HL-60/S4 treated with retinoic acid at 250 ng/mL for 4 days and 3 days (cell line): ENCODE results near the gene SDR9C7.
"Not testable (repeated sequence)": the region's sequence is repeated elsewhere in the genome, so short reads cannot be mapped to it uniquely, and the experiment has no call there.

Source experiments
- in situ Hi-C: fragments of 300-500 bp; cut with MboI; formaldehyde crosslinking; loops from 2 replicates; pipeline ENCODE4 v1.7.0; 2022; ENCODE audit warnings: low sequenced_read_pairs

The SDR9C7 gene

GRCh38 chr12:56954057-56954957 is 20.1 kb upstream of the SDR9C7 start:
- in situ Hi-C loops: no loop called here

- in situ Hi-C loops: no loop called here
Measured at GRCh38 chr12:56953314-56953713, 19.1 kb upstream of the SDR9C7 start.

- in situ Hi-C loops: no loop called here
Measured at GRCh38 chr12:56951582-56952339, 17.6 kb upstream of the SDR9C7 start.

- in situ Hi-C loops: no loop called here
Measured at GRCh38 chr12:56948881-56949280, 14.7 kb upstream of the SDR9C7 start.

GRCh38 chr12:56948457-56948777 is 14.2 kb upstream of the SDR9C7 start:
- in situ Hi-C loops: no loop called here

GRCh38 chr12:56947633-56948456 is 13.6 kb upstream of the SDR9C7 start:
- in situ Hi-C loops: no loop called here

GRCh38 chr12:56943878-56944277 is 9.7 kb upstream of the SDR9C7 start:
- in situ Hi-C loops: no loop called here

- in situ Hi-C loops: not testable (repeated sequence)
Measured at GRCh38 chr12:56943374-56943773, 9.2 kb upstream of the SDR9C7 start.

GRCh38 chr12:56941299-56942017 is 7.2 kb upstream of the SDR9C7 start:
- in situ Hi-C loops: no loop called here

GRCh38 chr12:56940942-56941298 is 6.7 kb upstream of the SDR9C7 start:
- in situ Hi-C loops: not testable (repeated sequence)

GRCh38 chr12:56935752-56936151 is 1.5 kb upstream of the SDR9C7 start:
- in situ Hi-C loops: no loop called here

- in situ Hi-C loops: no loop called here
Measured at GRCh38 chr12:56935157-56935556, 949 bp upstream of the SDR9C7 start.

- in situ Hi-C loops: no loop called here
Measured at GRCh38 chr12:56932867-56933266, 1.3 kb downstream of the SDR9C7 start.

GRCh38 chr12:56932146-56932545 is 2.1 kb downstream of the SDR9C7 start:
- in situ Hi-C loops: no loop called here

GRCh38 chr12:56931474-56931978 is 2.7 kb downstream of the SDR9C7 start:
- in situ Hi-C loops: no loop called here

- in situ Hi-C loops: no loop called here
Measured at GRCh38 chr12:56930241-56930640, 4.0 kb downstream of the SDR9C7 start.

- in situ Hi-C loops: no loop called here
Measured at GRCh38 chr12:56929780-56930179, 4.4 kb downstream of the SDR9C7 start.

- in situ Hi-C loops: no loop called here
Measured at GRCh38 chr12:56928262-56928661, 5.9 kb downstream of the SDR9C7 start.

- in situ Hi-C loops: no loop called here
Measured at GRCh38 chr12:56927281-56927680, 6.9 kb downstream of the SDR9C7 start.

- in situ Hi-C loops: no loop called here
Measured at GRCh38 chr12:56922031-56922430, 12.2 kb downstream of the SDR9C7 start.

- in situ Hi-C loops: no loop called here
Measured at GRCh38 chr12:56921346-56921745, 12.9 kb downstream of the SDR9C7 start.
